Activated naive CD4-positive, alpha-beta T cell (primary cell): ENCODE measurements around the gene KLK15.

ENCODE experiments used
- DNase-seq, 4 experiments: peaks; one replicate each; lab custom pipeline; 2025; lab: John Stamatoyannopoulos, UW

KLK15 gene

GRCh38 chr19:50776131-50776530 is 57.2 kb downstream of the KLK15 start:
- no peak for DNase-seq
